ENCODE measurements around the gene ARHGEF28. TPM values are rescaled to one million over a fixed set of nuclear protein-coding genes. Genes with fewer than 3 reads are reported as not detected.

The ARHGEF28 gene
- polyA plus RNA-seq, 3 donors = not detected

- H3K79me2 ChIP-seq (ENCODE audit: insufficient read depth, low read length) = no peaks in the 10 kb centered on the region
- H3K4me1 Mint-ChIP-seq = peaks cover 16% of the 10 kb centered on the region
Measured at GRCh38 chr5:73915345-73915744, 289.3 kb downstream of the ARHGEF28 start.

DNA sequence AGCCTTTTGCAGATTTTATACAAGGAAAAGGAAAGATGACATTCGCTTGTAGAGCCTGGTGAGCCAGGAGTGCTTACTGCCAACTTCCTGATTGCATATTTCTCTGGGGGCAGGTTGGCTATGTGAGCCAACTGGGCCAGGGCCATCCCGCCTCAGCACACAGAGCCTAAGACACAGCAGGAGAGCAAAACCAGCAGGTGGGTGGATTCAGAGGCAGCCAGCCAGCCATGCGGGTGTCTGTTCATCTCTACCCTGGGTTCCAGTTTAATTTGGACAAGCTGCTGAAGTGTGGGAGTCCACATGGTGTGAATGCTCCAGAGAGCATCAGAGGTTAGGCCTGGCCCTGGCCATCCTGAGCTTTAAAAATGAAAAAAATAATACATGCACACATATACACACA is 291.4 kb downstream of the ARHGEF28 start:
- WGBS (ENCODE audit: insufficient coverage) = 100% methylated on average over 3 of the region's 3 CpGs
- H3K4me1 Mint-ChIP-seq = peaks cover 27% of the 10 kb centered on the region
- no peak overlapping the region for H3K4me3 Mint-ChIP-seq
- Histone ChIP-seq H3K4me2 (replicated peaks; ENCODE audit: extremely low read depth, low read length, poor library complexity, severe bottlenecking) (no peak overlapping the region), H3K27ac (ENCODE audit: low read depth in 1 of 2, low read length in 2 of 2) (no peak overlapping the region), H2AFZ (ENCODE audit: insufficient read depth, low read depth, low read length, poor library complexity, severe bottlenecking) (no peak overlapping the region), H3K36me3 (replicated peaks in 1 of 2; ENCODE audit: control insufficient read depth in 1 of 2, insufficient read depth in 2 of 2, low read length in 2 of 2) (no peaks in the 10 kb centered on the region), H4K20me1 (ENCODE audit: insufficient read depth, low read length) (no peaks in the 10 kb centered on the region), H3K9ac (ENCODE audit: insufficient read depth, low read length, poor library complexity, severe bottlenecking) (no peak overlapping the region), H3K9me3 (replicated peaks in 1 of 2; ENCODE audit: control insufficient read depth in 1 of 2, insufficient read depth in 1 of 2, low read length in 2 of 2) (no peaks in the 10 kb centered on the region), H3K4me3 (replicated peaks in 1 of 3; ENCODE audit: low read depth in 2 of 3, low read length in 3 of 3) (no peak overlapping the region), H3K27me3 (ENCODE audit: control insufficient read depth in 2 of 2, insufficient read depth in 2 of 2, low read length in 2 of 2) (no peaks in the 10 kb centered on the region), H3K4me1 (ENCODE audit: control insufficient read depth in 1 of 2, insufficient read depth in 2 of 2, low read length in 2 of 2) (peaks cover 20 to 22% of the 10 kb centered on the region in 2 donors), H3K79me2 (ENCODE audit: insufficient read depth, low read length) (no peaks in the 10 kb centered on the region)
- TF ChIP-seq, protein P1, sequence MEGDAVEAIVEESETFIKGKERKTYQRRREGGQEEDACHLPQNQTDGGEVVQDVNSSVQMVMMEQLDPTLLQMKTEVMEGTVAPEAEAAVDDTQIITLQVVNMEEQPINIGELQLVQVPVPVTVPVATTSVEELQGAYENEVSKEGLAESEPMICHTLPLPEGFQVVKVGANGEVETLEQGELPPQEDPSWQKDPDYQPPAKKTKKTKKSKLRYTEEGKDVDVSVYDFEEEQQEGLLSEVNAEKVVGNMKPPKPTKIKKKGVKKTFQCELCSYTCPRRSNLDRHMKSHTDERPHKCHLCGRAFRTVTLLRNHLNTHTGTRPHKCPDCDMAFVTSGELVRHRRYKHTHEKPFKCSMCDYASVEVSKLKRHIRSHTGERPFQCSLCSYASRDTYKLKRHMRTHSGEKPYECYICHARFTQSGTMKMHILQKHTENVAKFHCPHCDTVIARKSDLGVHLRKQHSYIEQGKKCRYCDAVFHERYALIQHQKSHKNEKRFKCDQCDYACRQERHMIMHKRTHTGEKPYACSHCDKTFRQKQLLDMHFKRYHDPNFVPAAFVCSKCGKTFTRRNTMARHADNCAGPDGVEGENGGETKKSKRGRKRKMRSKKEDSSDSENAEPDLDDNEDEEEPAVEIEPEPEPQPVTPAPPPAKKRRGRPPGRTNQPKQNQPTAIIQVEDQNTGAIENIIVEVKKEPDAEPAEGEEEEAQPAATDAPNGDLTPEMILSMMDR (IDR thresholded peaks at IDR 0.05) = no peak
- H3K9me3 Mint-ChIP-seq = no peaks in the 10 kb centered on the region
- no peaks in the 10 kb centered on the region for H3K36me3 Mint-ChIP-seq
- no peak overlapping the region for H3K27ac Mint-ChIP-seq
- intact Hi-C loops (cut with micrococcal nuclease) = no loop called here
- DNase-seq = no peak
- H3K27me3 Mint-ChIP-seq (ENCODE audit: low read depth in 3 of 3) = no peaks in the 10 kb centered on the region

More at GRCh38 chr5:73915345-73915744, 289.3 kb downstream of the ARHGEF28 start:
- H3K9me3 ChIP-seq (replicated peaks in 1 of 2; ENCODE audit: control insufficient read depth in 1 of 2, insufficient read depth in 1 of 2, low read length in 2 of 2) = no peaks in the 10 kb centered on the region
- H3K27ac ChIP-seq (ENCODE audit: low read depth in 1 of 2, low read length in 2 of 2) = no peak overlapping the region
- H3K4me2 ChIP-seq (replicated peaks; ENCODE audit: extremely low read depth, low read length, poor library complexity, severe bottlenecking) = no peak overlapping the region
- TF ChIP-seq, protein P1 (IDR thresholded peaks at IDR 0.05) = no peak
- H3K27me3 ChIP-seq (ENCODE audit: control insufficient read depth in 2 of 2, insufficient read depth in 2 of 2, low read length in 2 of 2) = no peaks in the 10 kb centered on the region
- no peak overlapping the region for H2AFZ ChIP-seq (ENCODE audit: insufficient read depth, low read depth, low read length, poor library complexity, severe bottlenecking)
- Mint-ChIP-seq H3K27me3 (ENCODE audit: low read depth in 3 of 3) (no peaks in the 10 kb centered on the region), H3K36me3 (no peaks in the 10 kb centered on the region), H3K9me3 (no peaks in the 10 kb centered on the region), H3K4me3 (no peak overlapping the region), H3K27ac (no peak overlapping the region)
- no peak overlapping the region for H3K4me3 ChIP-seq (replicated peaks in 1 of 3; ENCODE audit: low read depth in 2 of 3, low read length in 3 of 3)
- H4K20me1 ChIP-seq (ENCODE audit: insufficient read depth, low read length) = no peaks in the 10 kb centered on the region
- DNase-seq = no peak
- no CpG with 5 or more reads among the region's 1 CpG for WGBS (ENCODE audit: insufficient coverage)
- intact Hi-C loops (cut with micrococcal nuclease) = no loop called here
- peaks cover 14% of the 10 kb centered on the region in 2 donors for H3K4me1 ChIP-seq (ENCODE audit: control insufficient read depth in 1 of 2, insufficient read depth in 2 of 2, low read length in 2 of 2)
- H3K36me3 ChIP-seq (replicated peaks in 1 of 2; ENCODE audit: control insufficient read depth in 1 of 2, insufficient read depth in 2 of 2, low read length in 2 of 2) = no peaks in the 10 kb centered on the region
- no peak overlapping the region for H3K9ac ChIP-seq (ENCODE audit: insufficient read depth, low read length, poor library complexity, severe bottlenecking)

Data from CD14-positive monocyte (primary cell).